Stimulated activated CD8-positive, alpha-beta memory T cell treated with anti-CD3 and anti-CD28 coated beads, Interleukin-12 subunit alpha, Interleukin-12 subunit beta, amount 100 ng/mL, for 4 hours (primary cell): ENCODE data around the gene ACKR3.

Experiments
- DNase-seq: peaks from one replicate; pipeline ENCODE4 v3.0.0-alpha.2; 2020; ENCODE audit warnings: low read depth

ACKR3 gene

DNA sequence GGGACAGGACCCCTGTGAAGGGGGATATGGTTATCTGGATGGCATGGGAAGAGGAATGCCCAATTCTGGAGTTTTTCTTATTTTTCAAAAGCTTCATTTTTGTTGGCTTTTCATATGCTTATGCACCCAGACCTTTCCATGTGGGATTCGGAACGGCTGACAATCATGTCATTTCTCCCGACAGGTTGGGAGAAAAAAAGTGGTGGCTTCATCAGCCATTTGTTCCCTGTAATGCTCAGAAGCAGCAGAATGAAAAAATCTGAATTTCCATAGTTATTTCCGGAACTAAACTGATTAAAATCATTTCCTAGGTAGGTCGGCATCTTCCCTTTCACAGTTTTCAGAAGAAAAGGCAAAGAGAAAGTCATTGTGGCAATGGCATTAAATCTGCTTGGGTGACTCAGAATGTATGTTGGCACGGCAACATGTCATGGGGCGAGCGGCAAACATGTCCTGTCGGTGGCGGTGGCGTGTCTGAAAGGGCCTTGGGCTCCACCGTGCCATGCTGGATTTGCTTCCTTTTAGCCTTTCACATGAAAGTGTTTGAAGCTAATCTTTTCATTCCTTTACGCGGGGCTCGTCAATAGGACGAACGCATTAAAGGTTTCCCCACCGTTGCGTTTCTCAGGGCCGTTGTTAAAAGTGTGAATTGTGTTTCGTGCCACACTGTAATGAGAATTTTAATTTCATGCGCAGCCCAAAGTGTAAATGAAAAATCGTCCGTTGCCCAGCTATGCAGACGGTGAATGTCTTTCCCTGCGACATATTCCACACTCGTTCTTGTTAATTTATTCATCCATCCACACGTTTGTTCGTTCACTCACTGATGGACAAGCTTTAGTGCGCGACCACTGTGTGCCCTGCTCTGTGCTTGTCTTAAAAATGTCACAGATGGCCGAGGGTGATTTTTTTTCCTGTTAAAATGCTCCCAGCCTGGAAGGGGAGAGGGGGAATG lies 18.5 kb downstream of the ACKR3 start:
- no peak for DNase-seq

GRCh38 chr2:236588932-236589592 lies 19.4 kb downstream of the ACKR3 start:
- DNase-seq = no peak

DNA sequence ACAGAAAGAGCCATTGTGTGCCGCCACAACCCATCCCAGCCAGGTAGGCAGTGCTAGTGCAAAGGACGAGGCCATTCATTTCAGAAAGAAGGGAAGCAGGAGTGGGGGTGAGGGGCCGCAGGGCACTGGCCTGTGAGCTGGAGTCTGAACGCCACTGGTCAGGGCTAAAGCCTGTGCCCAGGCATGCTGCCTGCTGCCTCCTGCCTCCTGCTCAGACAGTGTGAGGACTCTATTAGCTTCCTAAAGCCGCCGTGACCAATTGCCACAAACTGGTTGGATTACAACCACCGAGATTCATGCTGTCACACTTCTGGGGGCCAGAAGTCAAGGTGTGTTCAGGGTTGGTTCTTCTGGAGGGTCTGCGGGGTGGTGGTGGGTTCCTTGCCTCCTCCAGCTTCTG lies 21.2 kb downstream of the ACKR3 start:
- no peak for DNase-seq

DNA sequence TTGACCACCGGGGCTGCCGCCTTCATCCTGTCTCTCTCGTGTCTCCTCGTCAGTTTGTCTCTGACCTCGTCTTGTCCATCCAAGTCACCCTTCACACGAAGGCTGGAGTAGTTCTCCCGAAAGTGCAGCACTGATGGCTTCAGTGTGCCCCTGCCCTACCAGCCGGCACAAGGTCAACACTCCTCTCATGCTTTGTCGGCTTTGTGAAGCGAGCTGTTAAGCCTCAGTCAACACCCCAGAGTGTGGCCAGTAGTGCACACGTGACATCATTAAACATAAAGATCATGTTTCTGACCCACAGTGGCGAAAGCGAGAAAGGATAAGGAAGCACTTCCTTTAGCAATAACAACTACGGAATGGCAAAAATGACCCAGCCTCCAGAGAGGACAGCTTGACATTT lies 23.2 kb downstream of the ACKR3 start:
- no peak for DNase-seq

GRCh38 chr2:236593531-236593930 lies 23.9 kb downstream of the ACKR3 start:
- no peak for DNase-seq

- no peak for DNase-seq
Measured at GRCh38 chr2:236593956-236594355, 24.3 kb downstream of the ACKR3 start.

- DNase-seq = no peak
Measured at GRCh38 chr2:236597629-236598028, 28.0 kb downstream of the ACKR3 start.

DNA sequence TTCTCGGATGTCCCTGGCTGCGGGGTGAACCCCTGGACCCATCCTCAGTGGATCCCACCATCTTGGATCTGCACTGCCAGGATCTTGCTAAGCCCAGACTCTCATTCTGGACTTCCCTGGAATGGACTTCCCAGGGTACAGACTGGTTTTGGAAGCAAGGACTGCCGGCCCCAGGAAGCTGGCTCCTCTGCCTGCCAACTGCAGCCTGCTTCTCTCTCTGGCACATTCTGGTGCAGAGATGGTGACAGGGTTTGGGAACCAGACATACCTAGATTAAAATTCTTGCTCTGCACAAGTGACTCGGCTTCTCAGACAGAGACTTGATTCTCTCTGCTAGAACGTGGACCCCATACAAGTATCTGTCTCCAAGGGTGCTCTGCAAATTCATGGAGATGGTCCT lies 29.4 kb downstream of the ACKR3 start:
- DNase-seq = no peak

GRCh38 chr2:236600158-236600557 lies 30.5 kb downstream of the ACKR3 start:
- DNase-seq = no peak

GRCh38 chr2:236600892-236601291 lies 31.3 kb downstream of the ACKR3 start:
- DNase-seq = no peak

DNA sequence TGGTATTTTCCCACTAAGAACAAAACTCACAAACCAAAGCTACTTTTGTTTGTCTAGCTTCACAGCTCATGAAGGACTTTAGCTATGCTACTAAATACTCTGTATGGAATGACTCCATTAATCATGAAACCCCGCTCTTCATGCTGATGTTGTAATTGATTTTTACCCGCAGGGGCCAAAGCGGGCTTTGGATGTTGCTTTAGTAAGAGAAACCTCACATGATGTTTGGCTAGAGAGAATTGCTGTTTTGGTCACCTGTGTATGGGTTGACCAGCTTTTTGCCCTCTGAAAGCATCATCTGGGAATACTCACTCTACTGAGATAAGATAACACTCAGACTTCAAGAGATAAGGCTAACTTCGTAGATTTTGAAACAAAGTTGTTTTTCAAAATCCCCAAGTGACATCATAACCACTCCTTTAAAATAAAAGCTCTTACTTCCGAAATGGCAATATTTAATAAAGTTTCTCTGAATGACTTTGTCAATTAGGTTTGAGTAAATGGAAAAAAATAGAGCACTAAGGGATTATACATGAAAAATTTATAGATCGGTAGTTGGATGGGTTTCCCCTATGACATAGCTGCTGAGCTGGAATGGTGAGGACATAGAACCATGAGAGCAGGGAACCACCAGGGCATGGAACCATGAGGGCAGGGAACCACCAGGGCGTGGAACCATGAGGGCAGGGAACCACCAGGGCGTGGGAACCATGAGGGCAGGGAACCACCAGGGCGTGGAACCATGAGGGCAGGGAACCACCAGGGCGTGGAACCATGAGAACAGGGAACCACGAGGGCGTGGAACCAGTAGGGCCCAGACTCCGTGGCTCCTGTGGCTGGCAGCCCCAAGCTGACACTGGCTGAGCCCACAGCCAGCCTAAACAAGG lies 31.9 kb downstream of the ACKR3 start:
- no peak for DNase-seq

DNA sequence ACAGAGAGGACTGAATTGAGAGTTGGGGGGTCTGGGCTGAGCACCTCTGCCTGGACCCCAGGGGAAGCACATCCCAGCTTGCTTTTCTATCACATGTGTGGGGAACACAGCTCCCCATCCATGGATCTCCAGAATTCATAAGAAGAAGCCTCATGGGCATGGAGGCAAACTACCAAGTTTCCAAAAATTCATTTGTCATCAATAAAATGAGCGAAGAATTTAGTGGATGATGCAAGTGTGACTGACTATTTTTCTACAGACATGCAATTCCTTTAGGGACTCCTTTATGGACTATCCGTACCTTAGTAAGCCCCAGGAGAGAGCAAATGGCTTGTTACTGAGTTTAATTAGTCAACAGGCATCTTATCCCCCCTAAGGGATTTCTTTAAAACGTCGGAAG lies 33.1 kb downstream of the ACKR3 start:
- no peak for DNase-seq

- no peak for DNase-seq
Measured at GRCh38 chr2:236603361-236604015, 33.9 kb downstream of the ACKR3 start.

GRCh38 chr2:236604575-236605344 lies 35.1 kb downstream of the ACKR3 start:
- DNase-seq = no peak

DNA sequence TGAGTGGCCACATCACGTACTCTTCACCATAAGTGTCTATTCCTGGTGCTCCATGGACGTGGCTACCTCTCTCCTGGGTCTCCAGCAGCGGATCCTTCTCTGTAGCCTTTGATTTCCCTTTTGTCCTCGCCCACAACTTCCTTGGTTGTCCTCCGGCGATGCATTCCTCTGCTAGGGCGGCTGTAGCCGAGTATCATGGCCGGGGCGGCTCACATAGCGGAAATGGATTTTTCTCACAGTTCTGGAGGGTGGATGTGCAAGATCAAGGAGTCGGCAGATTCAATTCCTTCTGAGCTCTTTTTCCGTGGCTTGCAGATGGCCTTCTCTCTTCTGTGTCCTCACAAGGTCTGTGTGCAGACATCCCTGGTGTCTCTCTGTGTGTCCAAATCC lies 35.7 kb downstream of the ACKR3 start:
- no peak for DNase-seq

DNA sequence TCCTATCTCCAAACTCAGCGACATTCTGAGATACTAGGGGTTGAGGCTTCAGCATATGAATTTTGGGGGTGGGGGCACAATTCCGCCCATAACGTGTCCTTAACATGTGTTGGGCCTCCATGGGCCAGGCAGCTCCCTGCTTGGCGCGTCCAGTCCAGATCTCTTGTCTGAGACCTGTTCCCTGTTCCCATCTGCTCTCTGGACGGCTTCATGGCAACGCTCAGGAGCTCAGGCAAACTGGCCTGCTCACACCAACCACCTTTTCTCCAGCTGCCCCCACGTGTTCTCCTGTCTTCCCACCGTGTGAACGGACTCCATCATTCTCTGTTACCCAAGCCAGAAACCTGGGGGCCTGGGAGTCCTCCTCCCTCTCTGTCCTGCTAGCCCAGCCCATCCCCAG lies 36.4 kb downstream of the ACKR3 start:
- DNase-seq = no peak

GRCh38 chr2:236607471-236608187 lies 38.0 kb downstream of the ACKR3 start:
- DNase-seq = no peak

- DNase-seq = no peak
Measured at GRCh38 chr2:236608188-236608525, 38.5 kb downstream of the ACKR3 start.

DNA sequence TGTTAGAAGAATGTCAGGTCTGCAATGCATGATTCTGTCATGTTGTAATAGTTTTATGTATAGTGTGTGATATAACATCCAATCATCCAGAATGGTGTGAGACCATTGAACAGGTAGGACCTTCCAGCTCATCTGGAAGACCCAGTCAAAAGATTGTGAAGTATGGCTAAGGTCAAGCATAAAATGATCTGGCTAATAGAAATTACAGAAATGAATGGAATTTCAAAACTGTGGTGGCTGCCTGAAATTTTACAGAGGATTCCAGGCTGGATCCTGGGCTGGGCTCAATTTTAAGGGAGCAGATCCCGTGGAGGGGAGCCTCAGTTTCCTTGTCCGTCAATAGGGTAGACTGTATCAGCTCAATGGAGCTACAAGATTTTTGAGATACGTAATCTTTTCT lies 39.1 kb downstream of the ACKR3 start:
- no peak for DNase-seq

- no peak for DNase-seq
Measured at GRCh38 chr2:236610991-236611821, 41.6 kb downstream of the ACKR3 start.
